GM12865 (cell line): ENCODE measurements around the gene LAMB3.
A peak's percentile ranks its signal among the peaks of the same experiment; 100 is the strongest.

ENCODE experiments used
- DNase-seq: peaks from one replicate; pipeline ENCODE4 v3.0.0; 2010; ENCODE audit warnings: low read depth
- H3K4me3 ChIP-seq: 2 replicates; pipeline ENCODE4 v1.5.1; 2011; ENCODE audit warnings: mild to moderate bottlenecking, low read depth, low read length, control low read depth
- TF ChIP-seq, protein P1 (sequence below): IDR thresholded peaks from 2 replicates; pipeline ENCODE4 v1.5.1; 2011; ENCODE audit warnings: low read length, control low read depth, low read depth, inconsistent platforms; ENCODE audit not compliant: insufficient read depth; ENCODE audit errors: missing control alignments

The LAMB3 gene

DNA sequence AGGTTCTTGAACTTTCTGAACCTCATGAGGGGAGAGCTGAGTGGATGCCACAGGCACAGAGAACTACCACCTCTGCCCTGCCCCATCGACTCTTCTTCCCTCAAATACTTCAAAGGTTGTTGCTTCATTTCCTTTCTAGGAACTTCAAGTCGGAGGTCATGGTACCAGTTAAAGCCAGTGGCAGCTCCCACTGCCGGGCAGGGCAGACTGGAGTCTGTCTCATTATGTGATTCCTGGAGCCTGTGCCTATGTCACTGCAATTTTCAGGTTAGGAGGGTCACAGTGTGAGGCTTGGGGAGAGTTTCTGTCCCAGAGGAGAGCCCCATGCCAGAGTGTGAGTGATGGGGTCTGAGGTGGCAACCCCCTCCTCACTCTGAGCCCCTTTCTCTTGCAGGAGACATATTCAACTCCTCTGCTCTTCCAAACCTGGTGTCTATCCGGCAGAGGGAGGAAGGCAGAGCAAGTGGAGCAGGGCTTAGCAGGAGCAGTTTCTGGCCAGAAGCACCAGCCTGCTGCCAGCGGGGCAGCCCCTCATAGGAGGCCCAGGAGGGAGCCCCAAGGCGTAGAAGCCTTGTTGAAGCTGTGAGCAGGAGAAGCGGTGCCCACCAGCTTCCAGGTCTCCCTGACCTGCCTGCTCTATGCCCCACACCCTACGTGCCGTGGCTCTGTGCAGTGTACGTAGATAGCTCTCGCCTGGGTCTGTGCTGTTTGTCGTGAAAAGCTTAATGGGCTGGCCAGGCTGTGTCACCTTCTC, 39.4 kb downstream of the LAMB3 start:
- no peak overlapping the region for H3K4me3 ChIP-seq
- no peak for DNase-seq
- TF ChIP-seq, protein P1, sequence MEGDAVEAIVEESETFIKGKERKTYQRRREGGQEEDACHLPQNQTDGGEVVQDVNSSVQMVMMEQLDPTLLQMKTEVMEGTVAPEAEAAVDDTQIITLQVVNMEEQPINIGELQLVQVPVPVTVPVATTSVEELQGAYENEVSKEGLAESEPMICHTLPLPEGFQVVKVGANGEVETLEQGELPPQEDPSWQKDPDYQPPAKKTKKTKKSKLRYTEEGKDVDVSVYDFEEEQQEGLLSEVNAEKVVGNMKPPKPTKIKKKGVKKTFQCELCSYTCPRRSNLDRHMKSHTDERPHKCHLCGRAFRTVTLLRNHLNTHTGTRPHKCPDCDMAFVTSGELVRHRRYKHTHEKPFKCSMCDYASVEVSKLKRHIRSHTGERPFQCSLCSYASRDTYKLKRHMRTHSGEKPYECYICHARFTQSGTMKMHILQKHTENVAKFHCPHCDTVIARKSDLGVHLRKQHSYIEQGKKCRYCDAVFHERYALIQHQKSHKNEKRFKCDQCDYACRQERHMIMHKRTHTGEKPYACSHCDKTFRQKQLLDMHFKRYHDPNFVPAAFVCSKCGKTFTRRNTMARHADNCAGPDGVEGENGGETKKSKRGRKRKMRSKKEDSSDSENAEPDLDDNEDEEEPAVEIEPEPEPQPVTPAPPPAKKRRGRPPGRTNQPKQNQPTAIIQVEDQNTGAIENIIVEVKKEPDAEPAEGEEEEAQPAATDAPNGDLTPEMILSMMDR: no peak

DNA sequence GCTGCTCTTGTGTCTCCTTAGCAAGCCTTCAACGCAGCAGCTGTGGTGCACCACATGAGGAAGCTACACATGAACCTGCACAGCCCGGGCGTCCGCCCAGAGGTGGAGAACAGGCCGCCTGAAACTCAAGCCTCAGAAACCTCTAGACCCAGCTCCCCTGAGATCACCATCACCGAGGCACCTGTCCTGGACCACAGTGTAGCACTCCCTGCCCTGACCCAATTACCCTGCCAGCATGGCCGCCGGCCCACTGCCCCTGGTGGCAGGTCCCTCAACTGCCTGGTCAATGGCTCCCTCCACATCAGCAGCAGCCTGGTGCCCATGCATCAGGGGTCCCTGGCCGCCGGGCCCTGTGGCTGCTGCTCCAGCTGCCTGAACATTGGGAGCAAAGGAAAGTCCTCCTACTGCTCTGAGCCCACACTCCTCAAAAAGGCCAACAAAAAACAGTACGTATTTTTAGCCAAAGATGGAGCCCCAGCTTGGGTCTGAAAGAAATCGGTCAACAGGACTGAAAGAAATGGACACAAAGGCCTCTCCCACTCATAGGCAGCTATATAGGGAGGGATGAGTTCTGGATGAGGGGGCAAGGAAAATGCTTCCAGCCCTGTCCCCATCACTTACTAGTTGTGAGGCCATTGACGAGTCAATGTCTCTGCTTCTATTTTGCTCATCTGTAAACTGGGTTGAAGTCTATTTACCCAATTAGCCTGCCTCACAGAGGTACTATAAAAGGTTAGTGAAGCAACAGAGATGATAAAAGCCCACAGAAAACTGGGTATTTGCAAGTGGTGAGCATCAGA, 40.3 kb downstream of the LAMB3 start:
- TF ChIP-seq, protein P1: peak; percentile 16
- peak; percentile 31 for DNase-seq

DNA sequence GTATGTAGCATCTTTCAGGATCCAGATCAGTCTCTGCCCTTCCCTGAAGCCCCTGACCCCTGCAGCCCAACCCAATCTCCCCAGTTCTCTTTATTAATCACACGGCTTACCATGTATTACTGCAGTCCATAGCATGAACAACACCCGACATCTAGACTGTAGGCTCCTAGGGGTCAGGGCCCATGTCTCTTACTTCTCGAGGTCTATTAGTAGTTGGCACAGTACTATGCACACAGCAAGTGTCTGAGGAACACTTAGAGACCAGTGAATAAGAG, 41.7 kb downstream of the LAMB3 start:
- DNase-seq: no peak
- TF ChIP-seq, protein P1: no peak

More for the DNA sequence above, 40.3 kb downstream of the LAMB3 start:
- H3K4me3 ChIP-seq: no peak overlapping the region

DNA sequence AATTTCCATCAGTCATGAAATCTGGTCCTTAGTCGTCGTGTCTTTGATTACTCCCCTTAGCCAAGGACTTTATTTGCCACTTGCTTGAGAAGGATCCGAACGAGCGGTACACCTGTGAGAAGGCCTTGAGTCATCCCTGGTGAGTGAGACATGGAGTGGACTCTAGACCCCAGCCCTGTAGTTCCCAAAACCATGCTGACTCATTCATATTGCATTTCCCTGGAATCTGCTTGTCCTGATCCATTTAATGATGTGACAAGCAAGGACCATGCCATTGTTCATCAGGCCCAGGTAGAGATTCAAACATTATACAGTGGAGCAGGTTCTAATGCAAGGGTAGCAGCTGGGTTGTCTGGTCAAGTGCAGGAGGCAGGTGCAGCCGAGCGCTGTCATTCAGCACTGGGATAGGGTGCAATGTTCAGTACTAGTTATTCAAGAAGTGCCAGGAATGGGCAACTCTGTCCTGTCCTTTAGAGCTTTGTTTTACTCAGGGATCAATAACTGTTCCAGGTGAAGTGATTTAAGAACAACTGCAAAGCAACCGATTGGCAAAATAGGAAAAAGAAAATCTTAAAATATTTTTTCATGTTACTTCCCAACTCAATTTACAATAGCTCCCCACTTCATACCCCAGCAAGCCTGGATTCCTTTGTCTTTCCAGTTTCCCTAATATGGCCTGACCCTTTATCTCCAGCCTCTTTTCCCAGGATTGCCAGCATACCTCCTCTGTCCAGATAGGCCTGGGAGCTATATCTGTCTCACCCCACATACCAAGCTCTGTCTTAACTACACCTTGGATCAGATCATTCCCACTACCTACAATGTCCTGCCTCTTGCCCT, 42.2 kb downstream of the LAMB3 start:
- DNase-seq: no peak
- H3K4me3 ChIP-seq: no peak overlapping the region
- TF ChIP-seq, protein P1: no peak

More for the DNA sequence above, 41.7 kb downstream of the LAMB3 start:
- H3K4me3 ChIP-seq: no peak overlapping the region

DNA sequence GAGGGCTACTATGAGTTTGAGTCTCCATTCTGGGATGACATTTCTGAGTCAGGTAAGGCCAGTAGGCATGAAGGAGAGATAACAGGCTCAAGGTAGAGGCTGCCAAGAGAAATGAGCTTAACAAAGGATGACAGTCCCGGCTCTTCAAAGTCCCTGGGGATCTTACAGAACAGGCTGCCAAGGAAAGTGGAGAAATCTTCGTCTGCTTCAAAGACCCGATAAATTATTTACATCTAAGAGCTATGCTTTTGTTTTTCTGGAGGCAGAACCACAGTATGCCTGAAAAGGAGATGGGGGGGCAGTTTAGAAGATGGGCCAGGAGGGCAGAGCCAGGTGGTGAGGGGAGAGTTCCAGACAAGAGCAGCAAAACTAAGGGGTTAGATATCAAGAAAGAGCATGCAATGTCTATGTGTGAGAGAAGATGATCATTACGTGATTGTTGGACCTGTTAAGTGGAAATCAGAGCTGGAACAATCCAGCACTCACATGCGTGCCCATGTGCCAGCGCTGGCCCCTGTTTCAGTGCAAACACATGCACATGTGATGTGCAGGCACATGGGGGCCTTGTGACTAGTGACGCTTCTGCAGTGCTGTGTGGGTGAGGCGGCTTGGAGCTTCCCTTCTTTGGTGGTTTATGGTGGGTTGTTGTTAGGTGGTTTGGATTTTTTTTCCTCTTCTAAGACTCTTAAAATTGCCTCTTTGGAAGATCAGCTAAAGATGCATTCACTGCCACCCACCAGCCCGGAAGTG, 43.0 kb downstream of the LAMB3 start:
- TF ChIP-seq, protein P1: no peak
- no peak overlapping the region for H3K4me3 ChIP-seq
- DNase-seq: no peak

DNA sequence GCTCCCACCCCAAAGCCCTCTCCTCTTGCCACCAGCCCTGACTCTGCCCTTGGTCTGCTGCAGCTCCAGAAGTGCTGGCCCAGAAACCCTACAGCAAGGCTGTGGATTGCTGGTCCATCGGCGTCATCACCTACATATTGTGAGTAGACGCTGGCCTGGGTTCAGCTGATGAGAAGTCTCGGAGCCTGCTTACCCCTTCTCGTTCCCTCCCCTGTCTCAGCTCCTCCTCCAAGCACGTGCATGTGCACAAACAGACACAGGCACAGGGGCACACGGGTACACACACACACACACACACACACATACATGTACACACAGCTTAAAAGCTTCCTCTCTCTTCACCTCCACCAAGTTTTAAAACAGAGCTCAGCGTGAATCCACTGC, 44.4 kb downstream of the LAMB3 start:
- no peak overlapping the region for H3K4me3 ChIP-seq
- TF ChIP-seq, protein P1: no peak
- DNase-seq: peak; percentile 39
